HCT116 (cell line): Measurements from ENCODE around the gene HINT2.

Source experiments
- EZH2 ChIP-seq: fragments of 200-600 bp; sonication (generic); IDR thresholded peaks from 2 replicates; pipeline ENCODE4 v1.6.1; 2017; ENCODE audit warnings: antibody characterized with exemption, mixed run types
- POLR2A ChIP-seq: IDR thresholded peaks from 2 replicates; pipeline ENCODE4 v1.7.0; 2011; ENCODE audit warnings: borderline replicate concordance; ENCODE audit not compliant: insufficient read depth, insufficient read length; ENCODE audit errors: extremely low read depth
- TF ChIP-seq, protein P1 (sequence below): IDR thresholded peaks from 2 replicates; pipeline ENCODE4 v1.6.1; 2012
- TF ChIP-seq, protein P2 (sequence below): IDR thresholded peaks from 2 replicates; pipeline ENCODE4 v1.6.1; 2012; ENCODE audit warnings: low read depth

- TF ChIP-seq POLR2A (no peak), EZH2 (no peak)
- TF ChIP-seq, protein P1, sequence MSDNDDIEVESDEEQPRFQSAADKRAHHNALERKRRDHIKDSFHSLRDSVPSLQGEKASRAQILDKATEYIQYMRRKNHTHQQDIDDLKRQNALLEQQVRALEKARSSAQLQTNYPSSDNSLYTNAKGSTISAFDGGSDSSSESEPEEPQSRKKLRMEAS, result no peak
- TF ChIP-seq, protein P2, sequence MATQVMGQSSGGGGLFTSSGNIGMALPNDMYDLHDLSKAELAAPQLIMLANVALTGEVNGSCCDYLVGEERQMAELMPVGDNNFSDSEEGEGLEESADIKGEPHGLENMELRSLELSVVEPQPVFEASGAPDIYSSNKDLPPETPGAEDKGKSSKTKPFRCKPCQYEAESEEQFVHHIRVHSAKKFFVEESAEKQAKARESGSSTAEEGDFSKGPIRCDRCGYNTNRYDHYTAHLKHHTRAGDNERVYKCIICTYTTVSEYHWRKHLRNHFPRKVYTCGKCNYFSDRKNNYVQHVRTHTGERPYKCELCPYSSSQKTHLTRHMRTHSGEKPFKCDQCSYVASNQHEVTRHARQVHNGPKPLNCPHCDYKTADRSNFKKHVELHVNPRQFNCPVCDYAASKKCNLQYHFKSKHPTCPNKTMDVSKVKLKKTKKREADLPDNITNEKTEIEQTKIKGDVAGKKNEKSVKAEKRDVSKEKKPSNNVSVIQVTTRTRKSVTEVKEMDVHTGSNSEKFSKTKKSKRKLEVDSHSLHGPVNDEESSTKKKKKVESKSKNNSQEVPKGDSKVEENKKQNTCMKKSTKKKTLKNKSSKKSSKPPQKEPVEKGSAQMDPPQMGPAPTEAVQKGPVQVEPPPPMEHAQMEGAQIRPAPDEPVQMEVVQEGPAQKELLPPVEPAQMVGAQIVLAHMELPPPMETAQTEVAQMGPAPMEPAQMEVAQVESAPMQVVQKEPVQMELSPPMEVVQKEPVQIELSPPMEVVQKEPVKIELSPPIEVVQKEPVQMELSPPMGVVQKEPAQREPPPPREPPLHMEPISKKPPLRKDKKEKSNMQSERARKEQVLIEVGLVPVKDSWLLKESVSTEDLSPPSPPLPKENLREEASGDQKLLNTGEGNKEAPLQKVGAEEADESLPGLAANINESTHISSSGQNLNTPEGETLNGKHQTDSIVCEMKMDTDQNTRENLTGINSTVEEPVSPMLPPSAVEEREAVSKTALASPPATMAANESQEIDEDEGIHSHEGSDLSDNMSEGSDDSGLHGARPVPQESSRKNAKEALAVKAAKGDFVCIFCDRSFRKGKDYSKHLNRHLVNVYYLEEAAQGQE, result no peak
Observed at GRCh38 chr9:35840881-35841644, 26.2 kb upstream of the HINT2 start.
